ENCODE measurements around the gene DOK7.
A peak's percentile ranks its signal among the peaks of the same experiment; 100 is the strongest.
"Not testable (repeated sequence)": the region's sequence is repeated elsewhere in the genome, so short reads cannot be mapped to it uniquely, and the experiment has no call there.

The DOK7 gene

GRCh38 chr4:3524349-3524748 lies 61.2 kb downstream of the DOK7 start:
- DNase-seq, result no peak

- DNase-seq, result no peak
Observed at GRCh38 chr4:3524920-3525319, 61.8 kb downstream of the DOK7 start.

- DNase-seq, result no peak
Observed at GRCh38 chr4:3525532-3526430, 62.7 kb downstream of the DOK7 start.

GRCh38 chr4:3526456-3526855 lies 63.4 kb downstream of the DOK7 start:
- DNase-seq, result no peak

GRCh38 chr4:3527101-3527913 lies 64.2 kb downstream of the DOK7 start:
- no peak for DNase-seq

GRCh38 chr4:3527914-3528876 lies 65.1 kb downstream of the DOK7 start:
- no peak for DNase-seq

GRCh38 chr4:3529363-3529762 lies 66.3 kb downstream of the DOK7 start:
- no peak for DNase-seq

GRCh38 chr4:3530051-3530450 lies 66.9 kb downstream of the DOK7 start:
- no peak for DNase-seq

GRCh38 chr4:3530663-3531254 lies 67.7 kb downstream of the DOK7 start:
- no peak for DNase-seq

GRCh38 chr4:3531318-3531878 lies 68.3 kb downstream of the DOK7 start:
- DNase-seq, result no peak

GRCh38 chr4:3531879-3532750 lies 69.0 kb downstream of the DOK7 start, which contains the start of gene LRPAP1:
TSS of gene LRPAP1 (minus strand) at chr4:3532422. CDS start at chr4:3532412, 10 bp downstream.
- peak; percentile 79 for DNase-seq

- no peak for DNase-seq
Observed at GRCh38 chr4:3532751-3533422, 69.8 kb downstream of the DOK7 start.

GRCh38 chr4:3533423-3533820 lies 70.3 kb downstream of the DOK7 start:
- DNase-seq, result no peak

GRCh38 chr4:3535812-3536211 lies 72.7 kb downstream of the DOK7 start:
- DNase-seq, result not testable (repeated sequence)

GRCh38 chr4:3538906-3539305 lies 75.8 kb downstream of the DOK7 start:
- DNase-seq, result not testable (repeated sequence)

GRCh38 chr4:3543415-3543814 lies 80.3 kb downstream of the DOK7 start:
- not testable (repeated sequence) for DNase-seq

All from NCI-H526 treated with DMSO at 0.1 percent for 48 hours (cell line).